GM21367 (cell line): Measurements from ENCODE around the gene SAP30L.

Experiments
- ATAC-seq: cut with Tn5 transposase; IDR thresholded peaks from one replicate; pipeline ENCODE4 v1.9.1; 2021; ENCODE audit not compliant: unreplicated experiment

SAP30L gene

GRCh38 chr5:154505567-154505966 is 59.8 kb downstream of the SAP30L start:
- no peak for ATAC-seq

GRCh38 chr5:154506049-154506715 is 60.4 kb downstream of the SAP30L start:
- ATAC-seq = no peak

- ATAC-seq = no peak
Observed at GRCh38 chr5:154506716-154507080, 60.9 kb downstream of the SAP30L start.

- ATAC-seq = no peak
Observed at GRCh38 chr5:154508114-154508513, 62.3 kb downstream of the SAP30L start.

GRCh38 chr5:154509784-154510555 is 64.2 kb downstream of the SAP30L start:
- no peak for ATAC-seq
